SKM-1 treated with dmso at 0.1 percent for 144 hours (cell line): ENCODE results near the gene ELL.
A peak's percentile ranks its signal among the peaks of the same experiment; 100 is the strongest.

ENCODE experiments used
- DNase-seq: peaks from one replicate; lab custom pipeline; 2025; ENCODE audit not compliant: unreplicated experiment; lab: John Stamatoyannopoulos, UW

Gene ELL

DNA sequence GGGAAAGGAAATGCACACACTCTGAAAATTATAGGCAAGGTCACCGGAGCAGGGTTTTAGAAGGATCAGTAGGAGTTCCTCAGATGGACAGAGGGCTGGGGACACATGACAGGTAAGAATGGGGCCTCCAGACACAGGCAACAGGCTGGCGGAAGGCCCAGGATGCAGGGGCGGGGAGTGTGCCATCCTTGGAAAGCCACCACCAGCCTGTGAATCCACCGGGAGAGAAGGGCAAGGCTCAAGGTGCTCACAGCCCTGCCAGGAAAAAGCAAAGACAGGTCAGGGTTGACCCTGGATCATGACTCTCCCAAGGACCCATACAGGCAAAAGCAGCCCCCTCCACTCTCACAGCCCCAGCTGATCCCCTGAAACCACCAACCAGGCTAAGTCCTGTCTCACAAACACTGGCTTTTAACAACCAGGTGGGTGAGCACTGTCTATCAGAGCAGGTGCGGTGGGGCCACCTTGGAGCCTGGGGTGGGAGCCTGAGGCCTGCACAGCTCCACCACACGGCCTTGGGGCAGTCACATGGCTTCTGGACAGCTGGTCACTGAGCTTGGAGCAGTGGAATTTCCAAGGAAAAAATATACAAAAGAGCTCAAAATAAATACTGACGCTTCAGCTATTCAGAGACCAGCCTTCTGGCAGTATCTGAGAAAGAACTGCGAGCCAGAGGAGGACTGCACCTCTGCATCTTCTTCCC lies 48.7 kb downstream of the ELL start:
- no peak for DNase-seq

DNA sequence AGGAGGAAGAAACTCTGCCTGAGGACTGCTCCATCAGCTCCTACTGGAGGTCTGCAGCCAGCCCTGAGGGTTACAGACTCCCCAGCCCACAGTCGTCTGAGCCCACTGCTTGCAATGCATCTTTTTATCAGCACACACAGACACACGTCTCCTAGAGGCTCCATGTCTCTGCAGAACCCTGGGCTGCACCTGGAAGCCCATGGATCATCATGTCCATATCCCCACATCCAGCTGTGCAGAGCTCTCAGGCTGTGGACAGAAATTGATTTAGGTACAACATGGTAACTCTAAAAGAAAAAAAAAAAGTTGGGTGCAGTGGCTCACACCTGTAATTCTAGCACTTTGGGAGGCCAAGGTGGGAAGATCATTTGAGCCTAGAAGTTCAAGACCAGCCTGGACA lies 51.1 kb downstream of the ELL start:
- DNase-seq: no peak

DNA sequence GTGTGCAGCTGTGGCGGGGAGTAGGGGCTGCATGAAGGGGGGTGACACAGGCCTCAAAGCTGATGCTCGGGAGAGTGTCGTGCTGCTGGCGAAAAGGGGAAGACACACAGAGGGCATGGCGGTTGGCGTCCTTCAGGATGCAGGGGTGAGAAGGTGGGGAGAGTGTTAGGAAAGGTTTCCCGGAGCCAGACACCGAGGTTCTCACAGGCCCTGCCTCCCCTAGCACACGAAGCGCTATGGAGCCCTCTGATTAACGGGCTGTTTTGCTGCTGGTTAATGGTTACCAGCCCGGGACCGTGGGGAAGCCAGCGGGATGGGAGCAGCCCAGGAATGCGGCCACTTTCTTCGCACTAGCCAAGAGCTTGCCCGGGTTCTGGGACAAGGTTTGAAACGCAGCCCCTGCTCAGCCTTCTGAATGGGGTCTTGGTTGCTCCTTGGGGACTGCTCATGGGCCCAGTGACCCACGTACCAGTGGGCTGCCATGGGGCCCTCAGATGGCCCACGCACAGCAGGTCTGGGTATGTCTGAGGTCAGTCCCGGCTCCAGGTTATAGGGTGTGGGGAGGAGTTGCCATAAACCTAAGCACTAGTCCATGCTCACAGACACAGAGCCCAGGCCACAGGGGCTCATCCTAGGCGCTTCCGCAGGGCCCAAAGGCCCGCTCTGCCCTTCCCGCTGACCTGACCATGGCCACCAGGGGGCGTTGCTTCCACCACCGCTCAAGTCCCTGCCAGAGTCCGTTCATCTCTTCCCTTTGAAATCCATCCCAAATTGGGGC lies 52.6 kb downstream of the ELL start:
- DNase-seq: peak; percentile 43

DNA sequence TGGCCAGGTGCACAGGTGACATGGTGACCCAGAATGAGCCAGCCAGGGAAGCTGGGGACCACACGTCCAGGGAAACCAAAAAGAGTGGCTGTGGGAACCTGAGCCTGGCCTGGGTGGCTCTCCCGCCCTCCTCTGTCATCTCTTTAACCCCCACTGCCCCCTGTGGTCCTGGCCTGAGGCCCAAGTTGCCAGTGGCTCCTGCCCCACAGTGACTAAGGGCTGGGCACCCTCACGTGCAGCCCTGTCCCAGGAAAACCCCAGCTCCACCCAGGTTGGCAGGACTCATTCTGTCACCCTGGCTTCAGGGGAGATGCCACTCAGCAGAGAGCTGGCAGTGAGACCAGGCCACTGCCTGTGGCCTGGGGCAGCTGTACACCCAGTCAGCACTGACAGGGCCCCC lies 53.4 kb downstream of the ELL start:
- DNase-seq: no peak

DNA sequence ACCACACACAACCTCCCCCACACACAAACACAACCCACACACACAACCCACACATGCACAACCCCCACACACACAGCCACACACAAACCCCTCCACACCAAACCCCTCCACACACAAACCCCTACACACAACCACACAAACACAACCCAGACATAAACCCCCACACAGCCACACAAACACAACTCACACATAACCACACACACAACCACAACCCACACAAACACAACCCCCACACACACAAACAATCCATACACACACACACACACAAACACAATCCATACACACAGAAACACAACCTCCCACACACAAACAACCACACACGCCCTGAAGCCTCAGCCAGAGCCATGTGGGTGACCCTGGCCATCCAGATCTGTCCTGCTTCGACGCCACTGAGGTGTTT lies 53.9 kb downstream of the ELL start:
- no peak for DNase-seq

DNA sequence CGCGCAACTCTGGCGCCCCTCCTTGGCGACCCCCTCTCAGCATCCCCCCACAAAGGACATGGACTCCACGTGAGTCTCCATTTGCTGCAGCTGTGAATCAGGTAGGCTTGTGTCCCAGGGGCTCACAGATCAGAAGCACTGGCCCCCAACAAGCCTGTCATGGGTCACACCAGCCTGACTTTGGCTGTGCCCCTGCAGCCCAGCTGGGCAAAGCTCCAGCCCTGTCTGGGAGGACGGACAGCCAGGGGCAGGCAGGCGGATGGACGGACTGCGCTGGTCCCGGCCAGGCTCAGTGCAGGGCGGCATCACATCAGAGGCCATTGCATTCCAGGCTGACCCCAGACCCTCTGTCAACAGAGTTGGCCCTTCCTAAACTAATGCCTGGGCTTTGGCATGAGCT lies 55.5 kb downstream of the ELL start:
- no peak for DNase-seq

DNA sequence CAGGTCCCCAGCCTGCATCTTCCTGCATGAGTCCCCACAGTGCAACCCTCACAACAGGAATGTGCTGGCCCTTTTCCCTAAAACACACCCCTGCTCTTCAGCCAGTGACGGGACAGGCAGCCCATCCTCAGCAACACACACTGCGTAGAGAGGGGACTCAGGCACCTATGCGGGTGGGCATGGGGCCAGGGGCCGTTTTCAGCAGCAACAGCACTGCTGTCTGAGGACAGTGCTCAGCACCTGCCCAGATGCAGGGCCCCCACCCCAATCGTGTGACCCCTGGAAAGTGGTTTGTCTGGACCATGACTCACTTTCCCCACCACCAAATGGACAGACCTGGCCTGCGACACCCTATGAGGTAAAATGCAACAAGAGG lies 55.9 kb downstream of the ELL start:
- no peak for DNase-seq

DNA sequence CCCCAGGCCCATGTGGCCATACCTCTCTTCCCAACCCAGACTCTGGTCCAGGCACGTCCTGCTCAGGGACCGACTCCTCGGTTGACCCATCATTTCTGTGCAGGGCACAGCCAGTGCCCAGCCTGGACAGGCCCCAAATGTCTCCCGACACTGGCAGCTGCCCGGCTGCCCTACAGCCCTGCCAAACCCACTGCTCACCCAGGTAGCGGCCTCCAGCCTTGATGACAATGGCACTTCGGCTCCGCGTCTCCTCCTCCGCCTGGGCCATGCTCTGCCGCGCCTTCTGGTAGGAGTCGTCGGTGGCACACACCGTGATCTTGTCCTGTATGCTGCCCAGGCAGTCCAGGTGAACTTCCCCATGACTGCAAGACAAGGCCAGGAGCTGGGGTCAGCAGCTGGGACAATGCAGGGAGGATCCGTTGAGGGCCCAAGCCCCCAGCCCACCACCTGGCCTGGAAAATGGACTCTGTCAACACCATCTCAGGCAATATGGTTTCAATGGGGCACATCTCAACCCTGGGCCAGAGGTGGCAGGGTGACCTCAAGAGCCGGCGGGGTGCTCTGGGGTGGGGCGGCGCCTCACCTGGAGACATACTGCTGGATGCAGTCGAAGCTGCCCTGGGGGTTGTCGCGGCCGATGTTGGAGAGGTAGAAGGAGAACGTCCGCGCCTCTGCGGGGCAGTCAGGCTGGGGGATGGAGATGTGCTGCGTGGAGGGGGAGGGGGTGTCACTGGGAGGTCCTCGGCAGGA lies 56.5 kb downstream of the ELL start:
- no peak for DNase-seq

DNA sequence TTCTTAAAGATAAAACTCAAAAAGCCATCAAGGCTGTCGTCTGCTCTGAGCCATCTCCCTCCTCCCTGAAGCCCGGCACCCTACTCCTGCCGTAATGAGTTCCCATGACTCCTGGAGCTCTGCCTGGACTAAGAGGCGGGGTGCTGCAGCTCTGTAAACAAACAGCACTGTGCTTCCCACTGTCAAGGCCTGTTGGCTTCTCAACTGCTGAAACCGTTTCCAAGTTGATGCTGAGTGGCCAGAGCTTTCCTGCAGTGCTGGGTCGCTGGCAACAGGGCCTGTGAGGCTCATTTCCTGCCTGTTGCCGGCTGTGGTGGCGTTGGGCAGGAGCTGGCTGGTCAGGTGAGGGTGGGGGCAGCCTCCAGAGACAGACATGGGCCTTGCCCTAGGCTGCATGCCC lies 57.2 kb downstream of the ELL start:
- DNase-seq: no peak

DNA sequence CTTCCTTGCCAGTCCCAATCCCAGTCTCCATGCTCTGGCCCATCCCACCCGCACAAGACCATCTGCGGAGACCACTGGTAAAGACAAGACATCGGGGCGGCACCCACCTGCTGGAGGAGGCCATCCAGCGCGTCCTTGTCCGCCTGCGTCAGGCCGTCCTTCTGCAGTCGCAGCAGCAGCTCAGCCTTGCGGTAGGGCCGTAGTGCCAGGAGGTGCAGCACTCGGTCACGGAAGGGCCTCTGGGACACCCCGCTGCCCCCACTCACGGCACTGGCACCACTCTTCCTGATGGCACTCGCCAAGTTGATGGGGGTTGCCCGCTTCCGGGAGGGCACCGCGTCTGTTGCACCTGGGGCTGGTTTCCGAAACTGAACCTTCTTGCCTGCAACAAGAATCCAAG lies 60.4 kb downstream of the ELL start:
- no peak for DNase-seq

DNA sequence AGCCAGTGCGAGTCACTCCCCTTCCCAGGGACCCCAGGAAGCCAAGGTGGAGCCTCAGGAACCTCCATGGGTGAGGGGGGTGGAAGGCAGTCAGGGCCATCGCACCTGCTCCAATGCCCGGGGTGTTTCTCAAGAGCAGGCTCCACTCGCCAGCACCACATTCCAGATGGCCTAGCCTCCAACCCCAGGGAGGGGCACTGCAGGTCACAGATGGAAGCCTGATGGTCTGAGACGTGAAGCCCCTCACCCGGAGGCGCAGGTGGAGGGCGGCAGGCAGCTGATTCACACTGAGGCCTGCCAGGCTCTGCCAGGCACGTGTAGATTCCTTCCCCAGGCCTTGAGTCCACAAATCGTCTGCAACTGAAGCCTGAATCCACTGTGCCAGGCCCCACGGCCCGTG lies 61.0 kb downstream of the ELL start:
- DNase-seq: no peak

DNA sequence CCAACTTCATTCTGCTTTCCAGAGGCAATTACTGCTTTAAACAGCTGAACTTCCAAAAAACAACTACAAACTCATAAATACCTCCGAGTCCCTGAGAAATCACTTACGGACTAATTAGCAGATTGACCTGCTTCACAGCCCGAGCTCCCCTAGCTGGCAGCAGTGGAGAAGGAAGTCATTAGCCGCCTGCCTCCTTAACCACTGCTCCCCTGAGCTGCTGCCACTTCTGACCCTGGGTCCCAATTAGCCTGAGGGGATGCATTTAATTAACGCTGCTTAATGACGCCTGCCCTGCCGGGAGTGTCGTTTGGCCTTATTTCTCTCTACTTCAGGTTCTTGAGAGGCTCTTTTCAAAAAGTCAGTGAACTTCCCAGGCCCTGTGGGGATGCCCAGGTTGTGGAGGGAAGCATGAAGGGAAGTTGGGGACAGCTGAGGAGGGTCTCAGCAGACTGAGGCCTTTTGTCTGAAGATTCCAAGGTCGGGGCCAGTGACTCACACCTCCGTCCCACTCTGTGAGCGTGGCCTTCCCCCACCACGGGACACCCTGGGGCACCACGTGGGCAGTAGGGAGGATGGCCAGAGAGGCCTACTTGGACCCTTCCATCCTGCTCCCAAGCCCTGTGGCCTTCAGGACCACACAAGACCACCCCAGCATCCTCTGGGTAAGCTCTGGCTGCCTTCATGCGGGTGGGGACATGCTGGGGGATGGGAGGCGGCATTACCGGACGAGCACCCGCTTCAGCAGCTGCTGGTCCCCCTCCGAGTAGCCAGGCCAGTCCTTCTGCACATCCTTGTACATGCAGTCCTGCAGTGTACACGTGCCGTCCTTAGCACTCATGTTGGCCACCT lies 64.2 kb downstream of the ELL start:
- no peak for DNase-seq

DNA sequence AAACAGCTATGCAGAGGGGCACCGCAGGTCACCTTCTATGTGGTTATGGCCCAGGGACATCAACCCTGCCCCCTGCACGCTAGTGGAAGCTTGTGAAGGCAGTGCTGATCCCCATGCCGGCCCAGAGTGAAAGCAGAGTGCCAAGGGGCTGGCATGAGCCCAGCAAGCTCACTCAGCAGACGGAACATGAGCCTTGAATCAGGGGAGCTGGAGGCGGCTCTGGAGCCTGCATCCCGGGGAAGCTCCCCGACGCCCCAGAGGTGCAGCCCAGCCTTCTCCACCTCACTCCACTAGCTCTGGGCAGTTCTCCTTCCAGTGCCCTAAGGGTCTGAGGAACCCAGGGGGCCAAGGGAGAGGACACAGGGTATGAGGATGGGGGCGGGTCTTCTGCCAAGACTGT lies 64.9 kb downstream of the ELL start:
- no peak for DNase-seq

DNA sequence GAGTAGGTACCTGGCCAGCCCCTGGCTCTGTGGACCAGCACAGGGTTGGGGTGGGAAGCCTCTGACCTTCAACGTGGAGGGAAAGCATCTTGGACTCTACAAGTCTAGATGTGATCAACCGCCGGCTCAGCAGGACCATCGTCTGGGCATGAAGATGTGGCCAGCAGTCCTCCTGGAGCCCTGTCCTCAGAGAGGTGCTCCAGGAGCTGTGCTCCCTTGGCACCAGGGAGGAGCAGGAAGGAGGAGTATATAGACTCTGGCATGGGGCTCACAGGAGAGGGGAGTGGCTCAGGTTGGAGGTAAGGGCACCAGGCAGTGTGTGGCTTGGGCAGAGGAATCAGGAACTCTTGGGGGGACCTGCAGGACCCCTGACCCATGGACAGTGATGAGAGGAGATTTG lies 65.6 kb downstream of the ELL start:
- no peak for DNase-seq

DNA sequence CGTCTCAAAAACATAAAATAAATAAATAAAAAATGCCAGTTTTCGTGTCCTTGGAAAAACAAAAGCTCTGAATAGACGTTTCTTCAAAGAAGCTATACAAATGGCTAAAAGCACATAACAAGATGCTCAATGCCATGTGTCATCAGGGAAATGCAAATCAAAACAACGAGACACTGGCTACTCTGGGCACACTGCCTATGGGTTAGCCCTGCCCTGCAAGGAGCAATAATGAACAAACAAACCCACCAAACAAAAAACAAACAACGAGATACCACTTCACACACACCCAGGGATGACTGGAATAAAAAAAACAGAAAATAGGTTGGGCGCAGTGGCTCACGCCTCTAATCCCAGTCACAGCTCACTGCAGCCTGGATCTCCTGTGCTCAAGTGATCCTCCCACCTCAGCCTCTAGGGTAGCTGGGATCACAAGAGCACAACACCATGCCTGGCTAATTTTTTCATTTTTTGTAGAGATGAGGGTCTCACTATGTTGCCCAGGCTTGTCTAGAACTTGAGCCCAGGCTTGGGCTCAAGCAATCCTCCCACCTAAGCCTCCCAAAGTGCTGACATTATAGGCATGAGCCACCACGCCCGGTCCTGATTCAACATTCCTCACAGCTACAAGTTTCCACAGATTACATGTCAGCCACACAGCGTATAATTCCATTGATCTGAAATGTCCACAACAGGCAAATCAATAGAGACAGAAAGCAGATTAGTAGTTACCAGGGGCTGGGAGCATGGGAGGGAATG lies 68.4 kb downstream of the ELL start:
- no peak for DNase-seq

DNA sequence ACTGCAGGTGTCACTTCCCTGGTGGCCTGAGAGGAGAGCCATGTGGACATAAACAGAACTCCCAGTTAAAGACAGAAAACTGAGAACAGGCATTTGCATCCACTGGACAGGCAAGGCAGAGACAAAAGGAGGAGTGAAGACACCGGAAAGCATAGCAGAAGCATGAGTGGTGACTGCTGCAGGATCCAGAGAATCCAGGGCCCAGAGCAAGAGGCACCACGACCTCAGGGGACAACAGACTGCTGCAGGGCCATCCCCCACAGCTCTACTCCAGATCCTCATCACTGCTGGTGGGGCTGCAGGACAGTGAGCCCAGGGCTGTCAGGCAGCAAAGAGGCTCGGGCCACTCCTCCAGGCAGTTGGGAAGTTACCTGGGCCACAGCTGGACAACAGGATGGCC lies 69.5 kb downstream of the ELL start:
- no peak for DNase-seq

DNA sequence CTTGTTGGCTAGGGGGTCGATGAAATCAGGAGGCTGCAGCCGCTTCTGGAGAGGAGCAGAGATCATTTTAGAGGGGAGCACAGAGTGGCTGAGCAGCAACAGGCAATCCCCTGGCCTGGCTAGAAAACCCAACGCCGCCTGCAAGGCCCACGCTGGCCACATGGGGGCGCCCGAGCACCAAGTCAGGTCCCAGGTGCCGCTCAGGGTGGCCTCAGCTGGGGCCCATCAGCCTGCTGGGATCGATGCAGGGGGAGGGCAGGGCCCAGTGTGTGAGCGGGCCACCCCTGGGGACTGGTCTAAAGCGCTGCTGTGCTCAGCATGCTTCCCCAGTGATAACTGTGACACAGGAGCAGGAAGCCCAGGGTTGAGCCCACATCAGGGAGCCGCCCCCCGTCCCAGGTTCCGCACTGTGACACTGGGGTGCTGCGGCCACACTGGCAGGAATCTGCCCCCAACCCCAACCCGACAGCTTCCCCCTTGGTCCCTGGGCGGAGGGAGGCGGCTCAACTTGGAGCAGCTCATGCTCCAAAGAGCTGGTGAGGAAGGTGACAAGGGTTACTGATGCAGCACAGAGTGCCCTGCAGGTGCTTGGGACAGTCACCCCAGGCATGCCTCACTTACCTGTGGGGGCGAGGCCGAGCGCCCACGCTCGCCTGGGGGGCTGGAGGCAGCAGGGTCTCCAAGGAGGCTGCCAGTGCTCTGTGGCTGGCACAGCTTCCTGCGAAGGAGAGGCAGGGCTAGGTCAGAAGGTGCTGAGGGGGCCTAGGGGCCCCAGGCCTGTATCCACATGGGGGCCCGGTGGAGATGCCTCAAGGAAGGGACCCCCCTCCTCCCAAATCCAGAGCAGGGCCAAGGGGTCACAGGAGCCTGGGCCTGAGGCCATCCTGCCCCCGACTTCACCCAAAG lies 70.7 kb downstream of the ELL start:
- DNase-seq: peak; percentile 62

DNA sequence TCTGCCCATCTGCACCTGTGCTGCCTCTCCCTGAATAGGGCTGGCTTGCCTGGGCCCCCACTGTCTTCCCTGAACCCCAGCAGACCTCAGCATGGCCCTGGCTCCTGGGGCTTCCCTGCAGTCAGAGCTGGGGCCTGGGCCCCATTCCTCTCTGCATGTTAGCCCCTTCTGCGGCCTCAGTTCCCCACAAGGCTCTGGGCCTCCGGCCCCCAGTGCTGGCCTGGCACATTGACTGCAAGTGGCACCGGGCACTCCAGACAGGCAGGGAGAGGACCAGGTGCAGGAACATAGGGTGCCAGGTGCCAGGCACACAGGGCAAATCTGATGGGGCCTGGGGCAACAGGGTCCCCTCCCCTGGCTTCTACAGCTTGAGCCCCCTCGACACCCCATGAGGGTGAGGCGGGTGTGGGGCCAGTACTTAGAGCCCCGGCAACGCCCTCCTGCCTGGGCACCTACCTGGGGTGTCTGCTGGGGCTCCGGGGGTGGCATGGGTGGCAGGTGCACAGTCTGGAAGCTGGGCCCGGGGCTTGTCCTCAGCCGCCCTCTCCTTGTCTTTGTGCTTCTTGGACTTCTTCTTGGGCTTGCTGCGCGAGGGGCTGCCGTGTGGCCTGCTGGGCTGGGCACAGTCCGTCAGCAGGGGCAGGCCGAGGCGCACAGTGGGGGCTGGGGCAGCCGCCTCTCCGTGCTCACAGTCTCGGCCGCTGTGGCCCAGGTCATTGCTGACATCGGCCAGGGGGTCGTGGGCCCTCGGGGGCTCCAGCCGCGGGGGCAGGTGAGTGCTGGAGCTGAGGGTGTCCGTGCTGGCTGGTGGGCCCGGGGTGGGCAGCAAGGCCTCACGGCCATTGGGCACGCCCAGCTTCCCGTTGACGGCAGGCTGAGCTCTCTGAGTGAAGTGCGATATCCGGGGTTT lies 71.6 kb downstream of the ELL start:
- DNase-seq: no peak
